Neural progenitor cell (in vitro differentiated cells): Measurements from ENCODE around the gene SPSB1. TPM values are rescaled to one million over a fixed set of nuclear protein-coding genes. Genes with fewer than 3 reads are reported as not detected.
A peak's percentile ranks its signal among the peaks of the same experiment; 100 is the strongest.

Experiments used
- DNase-seq: peaks from one replicate; pipeline ENCODE4 v3.0.0-alpha.2; 2016; ENCODE audit warnings: low spot score
- H2AFZ ChIP-seq: fragments of 200-600 bp; sonication (generic); replicated peaks from 2 replicates; pipeline ENCODE4 v1.6.1; 2016; ENCODE audit warnings: antibody characterized with exemption
- H3F3A ChIP-seq: fragments of 200-600 bp; sonication (generic); 2 replicates; pipeline ENCODE4 v1.6.1; 2016; ENCODE audit warnings: antibody characterized with exemption, low read depth
- H3K27ac ChIP-seq: fragments of 200-600 bp; sonication (generic); 2 replicates; pipeline ENCODE4 v1.5.1; 2016; ENCODE audit warnings: mild to moderate bottlenecking
- H3K27me3 ChIP-seq: fragments of 200-600 bp; sonication (generic); 2 replicates; pipeline ENCODE4 v1.6.1; 2016; ENCODE audit warnings: mild to moderate bottlenecking, moderate library complexity
- H3K36me3 ChIP-seq: fragments of 200-600 bp; sonication (generic); 2 replicates; pipeline ENCODE4 v1.5.1; 2016
- H3K4me1 ChIP-seq: fragments of 200-600 bp; sonication (generic); 2 replicates; pipeline ENCODE4 v1.6.1; 2016; ENCODE audit warnings: mixed run types
- H3K4me2 ChIP-seq: fragments of 200-600 bp; sonication (generic); 2 replicates; pipeline ENCODE4 v1.6.1; 2016
- H3K4me3 ChIP-seq: fragments of 200-600 bp; sonication (generic); 2 replicates; pipeline ENCODE4 v1.5.1; 2016
- H3K79me2 ChIP-seq: fragments of 200-600 bp; sonication (generic); 2 replicates; pipeline ENCODE4 v1.6.1; 2016; ENCODE audit warnings: low read depth
- H3K9ac ChIP-seq: fragments of 200-600 bp; sonication (generic); 2 replicates; pipeline ENCODE4 v1.6.1; 2016
- H3K9me3 ChIP-seq: fragments of 200-600 bp; sonication (generic); 2 replicates; pipeline ENCODE4 v1.5.1; 2016; ENCODE audit warnings: low read depth
- H4K20me1 ChIP-seq: fragments of 200-600 bp; sonication (generic); 2 replicates; pipeline ENCODE4 v1.6.1; 2016; ENCODE audit warnings: low read depth
- H3K27ac Mint-ChIP-seq: 3 replicates; pipeline ENCODE4 v1.8.0; 2021; ENCODE audit warnings: mixed read lengths
- H3K27me3 Mint-ChIP-seq: 2 replicates; pipeline ENCODE4 v1.8.0; 2022; ENCODE audit warnings: low read depth, mild to moderate bottlenecking, inconsistent platforms, moderate library complexity, mixed read lengths; ENCODE audit not compliant: insufficient read depth
- H3K36me3 Mint-ChIP-seq: 3 replicates; pipeline ENCODE4 v1.8.0; 2021; ENCODE audit warnings: mixed read lengths
- H3K4me1 Mint-ChIP-seq: 3 replicates; pipeline ENCODE4 v1.8.0; 2021; ENCODE audit warnings: mixed read lengths
- H3K4me3 Mint-ChIP-seq: 3 replicates; pipeline ENCODE4 v1.8.0; 2021; ENCODE audit warnings: mild to moderate bottlenecking, moderate library complexity, mixed read lengths
- H3K9me3 Mint-ChIP-seq: 3 replicates; pipeline ENCODE4 v1.8.0; 2020; ENCODE audit warnings: mixed read lengths
- EZH2 ChIP-seq: fragments of 200-600 bp; sonication (generic); IDR thresholded peaks from 2 replicates; pipeline ENCODE4 v1.6.1; 2017; ENCODE audit warnings: antibody characterized with exemption, mild to moderate bottlenecking, moderate library complexity
- EZH2phosphoT487 ChIP-seq: fragments of 200-600 bp; sonication (generic); IDR thresholded peaks from 2 replicates; pipeline ENCODE4 v1.6.1; 2017; ENCODE audit warnings: antibody characterized with exemption
- total RNA-seq: library from RNA; depleted of rRNA; stranded (reverse); fragments of >200 nt; gene quantifications from 2 replicates; pipeline ENCODE4 v1.2.3, GENCODE V29; 2015; ENCODE audit warnings: low replicate concordance
- TF ChIP-seq, protein P1 (sequence below): fragments of 200-600 bp; sonication (generic); IDR thresholded peaks from 2 replicates; pipeline ENCODE4 v1.5.1; 2017; ENCODE audit warnings: antibody characterized with exemption, mild to moderate bottlenecking

SPSB1 gene
- total RNA-seq, 1 donor from 2014 or later: 2.8 TPM

DNA sequence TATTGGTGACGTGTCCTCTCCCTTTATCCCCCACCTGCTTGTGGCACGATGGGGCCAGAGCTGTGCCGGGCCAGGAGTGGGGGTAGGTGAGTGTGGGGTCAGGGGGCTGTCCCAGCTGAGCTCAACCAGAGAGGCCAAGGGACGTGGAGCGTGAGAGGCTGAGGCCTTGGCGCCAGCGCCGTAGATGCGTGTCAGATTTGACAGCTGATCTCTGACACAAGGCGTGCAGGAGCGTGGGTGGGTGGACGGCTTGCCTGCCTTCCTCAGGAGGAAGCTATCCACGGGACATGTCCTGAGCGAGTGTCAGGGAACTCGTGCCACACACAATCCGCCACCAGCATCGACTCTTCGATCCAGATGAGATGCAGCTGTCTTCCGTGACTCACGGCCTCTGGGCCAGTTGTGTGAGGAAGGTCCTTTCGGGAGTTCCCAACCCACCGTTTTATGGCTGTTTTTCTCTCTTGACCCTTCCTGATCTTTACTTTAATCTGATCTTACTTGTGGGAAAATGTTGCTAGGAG lies 56.7 kb downstream of the SPSB1 start:
- Histone ChIP-seq H3K36me3 (no peaks in the 10 kb centered on the region), H2AFZ (no peak overlapping the region), H3F3A (no peaks in the 10 kb centered on the region), H3K27me3 (no peaks in the 10 kb centered on the region), H3K79me2 (no peaks in the 10 kb centered on the region), H3K9ac (no peak overlapping the region), H3K4me1 (peaks cover 6% of the 10 kb centered on the region), H3K27ac (no peak overlapping the region), H3K9me3 (no peaks in the 10 kb centered on the region), H4K20me1 (no peaks in the 10 kb centered on the region), H3K4me2 (no peak overlapping the region), H3K4me3 (no peak overlapping the region)
- TF ChIP-seq, protein P1, sequence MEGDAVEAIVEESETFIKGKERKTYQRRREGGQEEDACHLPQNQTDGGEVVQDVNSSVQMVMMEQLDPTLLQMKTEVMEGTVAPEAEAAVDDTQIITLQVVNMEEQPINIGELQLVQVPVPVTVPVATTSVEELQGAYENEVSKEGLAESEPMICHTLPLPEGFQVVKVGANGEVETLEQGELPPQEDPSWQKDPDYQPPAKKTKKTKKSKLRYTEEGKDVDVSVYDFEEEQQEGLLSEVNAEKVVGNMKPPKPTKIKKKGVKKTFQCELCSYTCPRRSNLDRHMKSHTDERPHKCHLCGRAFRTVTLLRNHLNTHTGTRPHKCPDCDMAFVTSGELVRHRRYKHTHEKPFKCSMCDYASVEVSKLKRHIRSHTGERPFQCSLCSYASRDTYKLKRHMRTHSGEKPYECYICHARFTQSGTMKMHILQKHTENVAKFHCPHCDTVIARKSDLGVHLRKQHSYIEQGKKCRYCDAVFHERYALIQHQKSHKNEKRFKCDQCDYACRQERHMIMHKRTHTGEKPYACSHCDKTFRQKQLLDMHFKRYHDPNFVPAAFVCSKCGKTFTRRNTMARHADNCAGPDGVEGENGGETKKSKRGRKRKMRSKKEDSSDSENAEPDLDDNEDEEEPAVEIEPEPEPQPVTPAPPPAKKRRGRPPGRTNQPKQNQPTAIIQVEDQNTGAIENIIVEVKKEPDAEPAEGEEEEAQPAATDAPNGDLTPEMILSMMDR: no peak
- TF ChIP-seq EZH2: no peak
- no peak for TF ChIP-seq EZH2phosphoT487
- Mint-ChIP-seq H3K27ac (no peak overlapping the region), H3K9me3 (no peaks in the 10 kb centered on the region), H3K36me3 (no peaks in the 10 kb centered on the region), H3K4me1 (peaks cover 25% of the 10 kb centered on the region), H3K27me3 (no peaks in the 10 kb centered on the region), H3K4me3 (no peak overlapping the region)
- no peak for DNase-seq

DNA sequence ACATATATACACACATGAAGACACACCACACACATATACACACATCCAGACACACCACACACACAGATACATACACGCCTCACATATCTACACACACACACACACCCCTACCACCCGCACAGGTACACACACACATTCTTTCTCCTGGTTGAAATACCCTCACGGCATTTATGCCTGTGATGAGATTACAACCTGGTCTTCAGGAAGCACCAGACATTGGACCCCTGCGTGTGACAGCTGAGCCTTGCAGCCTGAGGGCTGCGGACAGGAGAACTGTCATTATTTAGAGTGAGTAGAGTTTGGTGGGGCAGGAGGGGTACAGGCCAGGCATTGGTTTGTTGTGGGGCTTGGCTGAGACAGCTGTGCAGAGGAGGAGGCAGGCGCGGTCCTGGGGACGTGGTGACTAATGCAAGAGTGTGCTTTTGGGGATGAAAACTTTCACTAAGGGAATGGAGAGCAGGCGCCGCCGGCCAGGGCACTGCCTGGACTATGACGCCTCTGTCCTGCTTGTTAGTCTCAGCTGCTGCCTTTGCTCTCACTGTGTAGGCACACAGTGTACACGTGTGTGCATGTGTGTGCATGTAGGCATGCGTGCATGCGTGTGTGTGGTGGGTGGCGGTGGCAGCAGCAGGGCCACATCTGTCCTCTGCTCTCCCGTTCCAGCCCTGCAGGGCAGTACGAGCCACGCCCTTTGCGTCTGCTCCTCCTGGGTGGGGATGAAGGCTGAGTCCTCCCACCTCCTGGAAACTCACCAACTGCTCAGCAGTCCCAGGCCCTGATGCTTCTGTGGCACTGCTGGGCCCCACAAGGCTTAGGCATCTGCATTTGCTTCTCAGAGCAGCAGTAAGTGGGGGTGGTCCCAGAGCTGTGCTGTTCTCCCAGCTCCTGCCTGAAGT lies 57.6 kb downstream of the SPSB1 start:
- Histone ChIP-seq H3K27ac (no peak overlapping the region), H4K20me1 (no peaks in the 10 kb centered on the region), H3K79me2 (no peaks in the 10 kb centered on the region), H3K27me3 (no peaks in the 10 kb centered on the region), H3F3A (no peaks in the 10 kb centered on the region), H3K4me2 (no peak overlapping the region), H3K4me1 (peaks cover 6% of the 10 kb centered on the region), H3K36me3 (no peaks in the 10 kb centered on the region), H2AFZ (no peak overlapping the region), H3K9me3 (no peaks in the 10 kb centered on the region), H3K4me3 (no peak overlapping the region), H3K9ac (no peak overlapping the region)
- H3K4me1 Mint-ChIP-seq: peaks cover 25% of the 10 kb centered on the region
- no peak overlapping the region for H3K4me3 Mint-ChIP-seq
- no peaks in the 10 kb centered on the region for H3K27me3 Mint-ChIP-seq
- no peaks in the 10 kb centered on the region for H3K9me3 Mint-ChIP-seq
- H3K27ac Mint-ChIP-seq: no peak overlapping the region
- no peak for DNase-seq
- TF ChIP-seq EZH2 (no peak), EZH2phosphoT487 (no peak)
- TF ChIP-seq, protein P1: no peak
- no peaks in the 10 kb centered on the region for H3K36me3 Mint-ChIP-seq

DNA sequence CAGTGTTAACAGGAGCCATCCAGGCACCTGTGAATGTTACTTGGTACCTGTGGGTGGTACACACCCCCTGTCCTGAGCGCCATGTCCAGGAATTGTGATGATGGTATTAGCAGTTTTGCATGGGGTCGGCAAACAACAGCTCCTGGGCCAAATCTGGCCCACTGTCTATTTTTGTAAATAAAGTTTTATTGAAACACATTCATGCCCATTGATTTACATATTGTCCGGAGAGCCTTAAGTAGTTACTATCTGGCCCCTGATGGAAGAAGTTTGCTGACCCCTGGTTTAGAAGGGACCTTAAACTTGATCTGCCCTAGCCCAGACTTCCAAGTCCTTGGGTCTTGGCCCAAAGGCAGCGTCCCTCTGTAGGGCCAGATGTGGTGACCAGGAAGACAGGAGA lies 58.3 kb downstream of the SPSB1 start:
- Mint-ChIP-seq H3K27ac (peak overlapping the region; percentile 57), H3K4me3 (no peak overlapping the region), H3K27me3 (peaks cover 5% of the 10 kb centered on the region), H3K36me3 (no peaks in the 10 kb centered on the region), H3K9me3 (no peaks in the 10 kb centered on the region), H3K4me1 (peaks cover 23% of the 10 kb centered on the region)
- Histone ChIP-seq H4K20me1 (no peaks in the 10 kb centered on the region), H3K4me3 (no peak overlapping the region), H3K79me2 (no peaks in the 10 kb centered on the region), H3K9me3 (no peaks in the 10 kb centered on the region), H3K36me3 (no peaks in the 10 kb centered on the region), H3K4me2 (no peak overlapping the region), H3F3A (no peaks in the 10 kb centered on the region), H3K9ac (no peak overlapping the region), H3K4me1 (peaks cover 6% of the 10 kb centered on the region), H3K27me3 (no peaks in the 10 kb centered on the region), H2AFZ (no peak overlapping the region), H3K27ac (no peak overlapping the region)
- DNase-seq: no peak
- TF ChIP-seq, protein P1: no peak
- TF ChIP-seq EZH2phosphoT487: no peak
- TF ChIP-seq EZH2: no peak
